ELR (cell line): ENCODE results near the gene OBSCN.

Experiments
- DNase-seq: peaks from one replicate; pipeline ENCODE4 v3.0.0-alpha.2; 2015; ENCODE audit warnings: low read depth

Gene OBSCN

DNA sequence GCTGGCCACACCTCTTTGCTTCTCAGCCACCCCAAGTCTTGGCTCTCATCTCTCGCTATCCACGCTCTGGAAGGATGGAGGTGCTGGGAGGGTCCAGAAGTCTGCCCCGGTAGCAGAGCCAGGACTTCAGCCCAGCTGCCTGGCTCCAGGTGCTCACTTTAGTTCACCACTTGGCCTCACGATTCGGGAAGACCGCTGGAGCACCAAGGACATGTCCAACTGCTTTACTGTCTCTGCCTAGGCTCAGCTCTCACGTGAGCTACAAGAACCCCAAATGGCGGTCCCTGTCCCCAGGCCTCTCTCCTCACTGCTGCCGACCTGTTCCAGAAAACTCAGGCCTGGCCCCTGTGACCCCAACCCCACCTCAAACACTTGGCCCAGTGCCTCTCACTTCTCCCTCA lies 195.4 kb downstream of the OBSCN start:
- no peak for DNase-seq

DNA sequence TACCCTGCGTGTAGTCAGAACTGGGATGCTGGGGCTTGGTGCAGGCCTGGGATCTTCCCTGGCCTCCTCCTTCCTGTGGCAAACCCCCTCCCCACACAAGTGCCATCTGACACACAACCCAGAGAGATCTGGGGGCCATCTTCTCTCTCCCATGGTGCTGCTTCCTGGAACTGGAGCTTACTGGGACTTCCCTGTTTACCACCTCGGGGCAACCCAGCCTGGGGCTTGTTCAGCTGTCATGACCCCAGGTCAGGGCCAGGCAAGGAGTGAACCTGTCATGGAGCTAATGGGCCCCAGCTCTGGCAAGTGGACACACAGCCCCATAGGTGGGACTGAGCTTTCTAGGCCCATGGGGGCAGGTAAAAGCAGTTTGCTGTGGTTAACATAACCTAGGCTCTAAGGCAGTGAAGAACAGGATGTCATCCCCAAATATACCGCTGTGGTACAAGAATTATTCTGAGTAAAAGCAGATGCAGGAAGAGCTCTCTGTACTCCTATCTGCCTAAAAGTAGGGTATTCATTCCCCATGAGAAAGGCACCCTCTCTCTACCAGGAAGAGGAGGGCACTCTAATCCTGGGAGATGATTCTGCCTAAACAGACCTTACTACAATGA lies 196.4 kb downstream of the OBSCN start:
- no peak for DNase-seq

DNA sequence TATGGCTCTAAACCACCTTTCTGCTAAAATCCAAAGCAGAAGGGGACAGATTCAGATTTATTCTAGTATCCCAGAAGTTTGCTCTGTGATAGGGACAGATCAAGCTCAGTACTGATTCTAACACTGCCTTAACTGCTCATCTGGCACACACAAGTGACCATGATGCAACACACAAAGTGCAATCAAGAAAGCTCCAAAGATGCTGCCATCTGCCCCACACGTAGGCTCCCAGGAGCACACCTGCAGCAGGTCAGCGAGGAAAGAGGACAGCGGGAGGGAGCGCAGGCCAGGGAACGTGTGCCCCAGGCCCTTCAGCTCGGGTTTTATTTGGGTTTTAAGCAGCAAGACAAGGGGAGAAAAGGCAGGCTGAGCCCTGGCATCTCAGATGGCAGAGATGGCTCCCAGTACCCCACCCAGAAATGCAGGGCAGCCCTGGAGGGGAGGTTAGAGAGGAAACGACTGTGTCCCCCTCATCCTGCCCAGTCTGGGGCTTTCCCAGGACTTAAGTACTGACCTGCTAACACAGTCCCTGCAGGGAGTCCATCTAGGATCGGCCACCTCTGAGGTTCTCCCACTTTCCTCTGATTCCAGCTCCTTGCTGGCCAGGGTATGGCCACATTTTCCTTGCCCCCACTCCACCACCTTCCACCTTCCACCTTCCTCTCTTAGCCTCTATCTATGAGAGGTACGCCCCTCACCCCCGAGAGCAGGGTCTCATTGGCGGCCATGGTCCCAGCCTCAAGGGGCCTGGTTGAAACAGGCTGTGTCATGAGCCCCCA lies 197.5 kb downstream of the OBSCN start:
- peak; percentile 13 for DNase-seq

DNA sequence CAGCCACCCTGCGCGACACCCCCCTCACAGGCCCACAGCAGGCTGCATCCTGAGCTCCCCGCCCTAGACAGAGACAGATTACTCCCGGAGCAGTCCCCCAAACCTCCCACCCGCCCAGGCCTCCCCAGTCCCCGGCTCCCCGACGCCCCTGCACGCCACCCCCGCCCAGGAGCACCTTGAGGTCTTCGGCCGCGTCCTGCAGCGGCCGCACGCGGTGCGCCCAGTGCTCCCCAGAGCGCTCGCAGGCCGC lies 198.1 kb downstream of the OBSCN start:
- no peak for DNase-seq

DNA sequence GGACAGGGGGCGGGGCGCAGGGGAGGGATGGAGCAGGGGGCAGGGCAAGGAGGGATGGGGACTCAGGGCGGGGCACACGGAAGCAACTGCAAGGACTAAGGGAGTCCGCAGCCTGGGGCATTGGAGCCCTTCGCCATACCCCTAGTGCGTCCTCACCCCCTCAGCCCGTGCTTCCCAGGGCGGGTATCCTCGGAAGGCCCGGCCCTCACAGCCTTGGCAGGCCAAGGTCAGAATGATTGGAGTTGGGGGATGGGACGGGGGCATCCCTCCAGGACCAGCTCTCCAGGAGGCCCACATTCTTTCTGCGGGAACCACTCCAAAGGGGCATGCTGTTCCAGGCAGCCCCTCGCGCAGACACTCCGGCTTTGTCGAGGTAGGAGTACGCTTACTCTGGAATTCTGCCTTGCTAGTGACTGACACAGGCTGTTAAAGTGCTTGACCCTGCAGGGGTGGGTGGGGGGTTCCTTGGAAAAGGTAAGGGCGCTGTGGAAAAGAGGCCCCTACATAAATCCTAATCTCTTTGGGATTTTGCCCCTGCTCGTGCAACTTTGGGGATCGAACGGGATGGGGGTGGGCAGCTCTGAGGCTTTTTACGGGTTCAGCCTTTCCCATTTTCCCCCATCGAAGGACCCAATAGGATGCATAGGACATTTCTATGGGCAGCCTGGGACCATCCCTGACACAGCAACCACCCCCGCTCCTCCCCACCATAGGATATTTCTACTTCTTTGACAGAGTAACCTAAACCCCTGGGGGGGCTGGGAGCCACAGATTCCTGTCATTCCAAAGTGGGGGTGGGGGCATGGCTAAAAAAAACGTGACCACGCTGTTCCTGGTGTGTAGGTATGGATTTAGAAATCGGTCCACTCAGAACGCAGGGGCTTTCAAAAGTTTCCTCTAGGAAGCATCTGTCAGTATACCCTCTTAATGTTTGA lies 199.5 kb downstream of the OBSCN start:
- peak; percentile 13 for DNase-seq

DNA sequence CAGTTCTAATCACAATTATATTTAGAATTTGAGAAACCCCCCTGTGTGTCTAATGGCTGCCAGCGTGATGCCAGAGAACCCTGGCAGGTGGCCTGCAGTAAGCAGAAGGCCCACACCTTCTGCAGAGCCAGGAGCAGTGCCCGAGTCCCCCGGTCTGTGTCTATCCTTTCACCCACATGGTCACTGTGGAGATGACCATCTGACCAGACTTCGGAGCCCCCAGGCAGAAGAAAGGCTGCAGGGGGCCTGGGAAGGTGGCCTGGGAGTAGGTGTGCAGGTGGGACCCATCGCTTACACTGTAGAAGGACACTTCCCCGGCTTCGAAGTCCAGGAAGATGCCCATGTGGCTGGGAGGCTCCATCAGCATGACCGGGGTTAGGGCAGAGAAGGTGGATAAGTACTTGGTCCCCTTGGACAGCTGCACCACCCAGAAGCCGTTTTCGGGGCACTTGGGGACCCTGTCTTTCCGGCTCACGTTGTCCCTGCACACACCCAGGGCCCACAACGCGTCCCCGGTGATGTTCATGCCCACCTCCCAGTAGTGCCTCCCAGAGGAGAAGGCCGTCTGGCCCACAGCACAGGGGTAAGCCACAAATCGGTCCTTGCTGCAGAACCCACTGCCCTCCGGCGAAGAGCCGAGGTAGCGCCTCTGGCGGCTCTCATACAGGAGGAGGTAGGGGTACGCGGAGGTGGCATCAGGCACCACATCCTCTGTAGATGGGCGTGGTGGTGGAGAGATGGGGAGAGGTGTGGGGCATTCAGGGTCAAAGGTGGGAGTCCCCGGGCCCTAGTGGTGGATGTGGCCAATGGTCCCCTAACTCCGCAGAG lies 200.4 kb downstream of the OBSCN start:
- no peak for DNase-seq

DNA sequence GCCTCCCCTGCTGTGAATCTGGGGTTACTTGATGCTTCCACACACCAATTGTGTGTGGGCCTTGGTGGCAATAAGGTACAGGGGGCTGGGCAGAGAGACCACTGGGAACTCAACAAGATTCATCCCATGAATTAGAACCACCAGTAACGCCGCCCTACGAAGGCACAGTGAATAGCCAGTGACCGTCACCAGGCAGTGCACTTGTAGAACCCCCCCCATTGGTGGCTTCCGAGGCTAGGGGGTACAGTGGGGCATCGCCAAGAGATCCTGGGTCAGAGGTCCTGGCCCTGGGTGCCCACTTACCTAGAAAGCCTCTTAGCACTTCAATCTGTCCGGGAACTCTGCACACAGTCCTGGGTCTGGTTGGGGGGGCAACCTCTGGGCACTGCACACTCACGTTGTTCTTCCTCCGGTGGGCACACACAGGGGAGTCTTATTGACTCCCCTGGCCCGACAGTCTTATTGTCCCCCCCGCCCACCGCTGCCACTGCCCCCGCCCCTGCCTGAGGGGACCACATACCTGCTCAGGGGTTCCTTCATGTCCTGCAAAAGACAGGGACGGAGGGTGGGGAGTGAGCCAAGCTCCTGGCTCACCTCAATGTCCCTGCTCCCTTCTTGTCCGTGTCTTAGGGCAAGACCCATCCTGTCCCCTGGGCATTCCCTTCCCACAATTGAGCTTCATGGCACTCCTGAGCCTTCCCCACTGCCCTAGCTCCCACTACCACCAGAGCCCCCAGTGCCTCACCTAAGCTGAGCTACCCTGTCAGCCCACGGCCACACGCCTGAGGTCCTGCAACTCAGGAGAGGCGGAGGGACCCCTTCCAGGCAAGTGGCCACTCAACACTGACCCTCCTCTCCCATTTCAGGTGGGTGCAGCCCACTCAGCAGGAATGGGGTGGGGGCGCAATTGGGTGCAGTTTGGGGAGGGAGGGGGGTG lies 201.3 kb downstream of the OBSCN start:
- no peak for DNase-seq

DNA sequence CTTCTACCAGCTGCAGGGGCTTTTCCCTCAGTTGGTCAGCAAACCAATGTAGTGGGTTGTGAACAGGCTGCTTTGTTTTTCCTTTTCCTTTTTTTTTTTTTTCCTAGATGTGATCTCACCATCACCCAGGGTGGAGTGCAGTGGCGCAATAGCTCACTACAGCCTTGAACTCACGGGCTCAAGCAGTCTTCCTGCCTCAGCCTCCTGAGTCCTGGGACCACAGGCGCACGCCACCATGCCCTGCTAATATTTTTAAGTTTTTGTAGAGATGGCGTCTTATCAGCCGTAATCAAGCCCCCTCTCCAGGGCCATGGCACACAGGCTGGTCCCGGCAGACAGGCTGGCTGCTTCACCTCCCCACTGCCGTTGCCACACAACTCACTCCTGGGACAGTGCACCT lies 202.2 kb downstream of the OBSCN start:
- no peak for DNase-seq

DNA sequence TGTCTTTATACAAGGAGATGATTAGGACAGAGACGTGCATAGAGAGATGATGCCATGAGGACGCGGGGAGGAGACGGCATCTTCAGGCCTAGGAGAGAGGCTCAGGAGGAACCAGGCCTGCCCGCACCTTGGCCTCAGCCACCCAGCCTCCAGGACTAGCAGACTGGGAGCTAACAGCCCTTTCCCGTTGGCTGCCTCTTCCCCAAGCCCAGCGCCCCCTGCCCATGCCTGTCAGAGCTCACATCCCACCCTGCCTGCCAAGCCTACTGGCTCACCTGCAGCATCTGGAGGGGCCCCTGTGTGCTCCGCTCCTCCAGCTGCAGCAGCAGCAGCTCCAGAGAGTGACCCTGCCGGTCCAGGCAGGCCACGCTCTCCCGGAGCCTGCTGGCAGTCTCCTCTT lies 202.8 kb downstream of the OBSCN start:
- DNase-seq, result no peak

DNA sequence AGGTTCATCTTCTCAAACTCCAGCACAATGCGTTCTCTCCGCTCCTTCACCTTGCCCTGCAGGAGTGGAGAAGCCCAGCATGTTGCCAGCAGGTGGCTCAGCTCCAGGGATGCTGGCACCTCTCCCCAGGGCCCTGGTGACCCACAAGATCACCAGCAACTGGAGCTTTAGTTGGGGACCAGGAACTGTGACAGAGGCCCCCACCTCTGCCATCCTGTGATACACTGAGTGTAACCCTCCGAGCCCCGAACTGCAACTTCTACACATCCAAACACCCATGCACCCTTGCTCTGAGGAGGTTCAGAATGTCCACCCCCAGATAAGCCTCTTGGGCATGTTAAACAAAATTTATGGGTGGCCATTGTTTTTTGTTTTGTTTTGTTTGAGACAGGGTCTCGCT lies 203.3 kb downstream of the OBSCN start:
- no peak for DNase-seq

DNA sequence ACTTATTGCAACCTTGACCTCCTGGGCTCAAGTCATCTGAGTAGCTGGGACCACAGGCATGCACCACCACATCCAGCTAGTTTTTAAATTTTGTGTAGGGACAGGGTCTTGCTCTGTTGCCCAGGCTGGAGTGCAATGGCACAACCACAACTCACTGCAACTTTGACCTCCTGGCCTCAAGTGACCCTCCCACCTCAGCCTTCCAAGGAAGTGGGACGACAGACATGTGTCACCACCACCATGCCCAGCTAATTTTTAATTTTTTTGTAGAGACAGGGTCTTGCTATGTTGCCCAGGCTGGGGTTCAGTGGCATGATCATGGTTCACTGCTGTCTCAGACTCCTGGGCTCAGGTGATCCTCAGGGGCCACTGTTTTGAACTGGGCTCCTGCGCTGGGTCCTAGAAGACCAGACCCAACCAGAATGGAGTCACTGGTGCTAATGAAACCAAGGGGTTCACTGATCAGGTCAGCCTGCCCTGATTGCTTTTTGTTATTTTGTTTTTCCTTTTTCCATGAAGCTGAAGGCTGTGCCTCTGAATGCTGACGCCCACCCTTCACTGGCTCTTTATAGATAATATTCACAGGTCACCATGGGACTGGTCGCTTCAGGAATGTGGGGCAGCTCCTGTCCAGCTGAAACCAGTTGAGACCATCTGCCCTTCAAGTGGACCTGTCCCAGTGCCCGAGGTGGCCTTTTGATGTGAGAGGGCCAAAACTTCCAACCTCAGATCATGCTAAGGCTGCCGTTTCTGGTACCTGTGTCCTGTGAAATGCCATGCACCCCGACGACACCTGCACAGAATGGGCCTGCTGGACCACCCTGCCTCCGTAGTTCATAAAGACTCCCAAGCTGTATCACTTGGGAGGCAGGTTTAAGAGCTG lies 203.9 kb downstream of the OBSCN start:
- no peak for DNase-seq

DNA sequence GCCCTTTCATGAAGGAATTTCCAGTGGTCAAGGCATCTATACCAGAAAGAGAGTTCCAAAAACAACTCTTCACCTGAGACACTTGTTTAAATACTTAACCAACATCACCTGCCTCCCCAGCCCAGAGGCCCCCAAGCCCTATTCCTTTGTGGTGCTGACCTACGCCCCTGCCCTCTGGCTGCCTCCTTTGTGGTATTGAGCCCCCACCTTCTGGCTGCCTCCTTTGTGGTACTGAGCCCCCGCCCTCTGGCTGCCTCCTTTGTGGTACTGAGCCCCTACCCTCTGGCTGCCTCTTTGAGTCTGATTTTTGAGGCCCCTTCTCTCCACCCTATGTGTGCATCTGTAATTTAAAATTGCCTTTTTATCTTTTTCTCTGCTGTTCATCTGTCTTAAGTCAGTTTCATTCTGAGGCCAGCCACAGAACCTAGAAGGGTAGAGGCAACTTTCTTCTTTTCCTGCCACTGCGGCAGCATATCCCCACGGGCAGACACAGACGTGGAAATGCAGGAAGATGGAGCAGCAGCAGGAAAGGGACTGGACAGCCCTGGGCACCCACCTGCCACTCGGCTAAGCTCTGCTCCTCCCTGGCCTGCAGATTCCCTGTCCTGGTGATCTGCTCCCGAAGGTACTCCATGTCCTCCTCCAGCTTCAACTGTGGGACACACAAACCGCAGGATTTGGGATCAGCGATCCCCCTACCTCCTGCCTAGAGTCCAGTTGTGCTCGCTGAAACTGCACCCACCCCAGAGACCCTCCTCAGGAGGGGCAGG lies 205.6 kb downstream of the OBSCN start:
- no peak for DNase-seq

DNA sequence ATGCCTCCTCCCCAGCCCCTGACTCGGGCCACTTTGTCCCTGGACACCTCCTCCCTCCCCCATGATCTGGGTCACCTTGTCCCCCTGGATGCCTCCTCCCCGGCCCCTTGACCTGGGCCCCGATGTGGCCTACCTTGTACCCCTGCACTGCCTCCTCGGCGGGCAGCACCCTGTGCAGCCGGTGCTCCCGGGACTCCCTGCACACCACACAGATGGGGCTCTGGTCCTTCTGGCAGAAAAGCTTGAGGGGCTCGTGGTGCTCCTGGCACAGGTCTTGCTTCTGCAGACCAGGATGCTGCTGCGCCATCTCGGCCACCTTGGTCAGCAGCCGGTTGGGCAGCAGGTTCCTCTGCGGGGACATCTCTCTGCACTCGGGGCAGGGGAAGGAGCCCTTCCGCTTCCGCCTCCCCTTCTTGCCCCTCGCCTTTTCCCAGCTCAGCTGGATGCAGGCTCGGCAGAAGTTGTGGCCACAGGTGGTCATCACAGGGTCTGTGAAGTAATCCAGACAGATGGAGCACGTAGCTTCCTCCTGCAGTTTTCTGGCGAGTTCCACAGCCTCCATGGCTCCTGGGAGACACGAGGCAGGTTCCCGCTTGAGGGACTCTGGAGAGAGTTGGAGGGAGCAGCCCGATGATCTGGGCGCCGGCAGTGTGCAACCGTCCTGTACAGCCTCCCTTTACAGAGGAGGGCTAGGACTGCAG lies 206.8 kb downstream of the OBSCN start:
- no peak for DNase-seq

DNA sequence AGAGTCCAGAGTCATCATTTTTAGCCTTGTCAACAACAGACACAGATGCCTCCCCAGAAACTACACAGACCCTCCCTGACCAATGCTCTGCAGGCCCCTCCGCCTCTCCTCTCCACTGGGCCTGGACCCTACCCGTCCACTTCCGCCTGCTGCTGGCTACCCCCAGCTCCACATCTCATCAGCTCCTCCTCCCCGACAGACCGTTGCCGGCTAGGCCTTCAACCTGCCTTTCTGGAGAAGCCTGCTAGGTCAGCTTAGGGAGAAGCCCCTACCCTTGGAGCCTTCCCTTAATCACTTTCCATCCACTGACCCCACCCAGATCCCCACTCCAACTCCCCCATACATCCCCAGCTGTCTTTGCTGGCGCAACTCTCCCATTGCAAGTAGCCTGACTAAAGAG lies 207.4 kb downstream of the OBSCN start:
- DNase-seq, result no peak

DNA sequence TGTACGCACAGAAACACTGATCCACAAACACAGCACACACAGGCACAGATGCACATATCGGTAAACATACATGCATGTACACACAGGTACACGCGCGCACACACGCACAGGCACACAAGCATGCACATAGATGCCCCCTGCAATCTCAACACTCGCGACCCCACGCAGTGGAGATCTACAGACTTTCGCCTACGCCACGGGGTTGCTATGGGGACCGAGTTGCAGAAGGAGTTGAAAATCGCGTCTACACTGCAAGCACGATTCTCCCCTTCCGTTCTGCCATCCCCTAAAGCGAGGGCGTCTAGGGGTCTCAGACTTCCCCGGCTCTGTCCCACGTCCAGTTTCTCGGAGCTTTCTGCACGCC lies 208.0 kb downstream of the OBSCN start:
- DNase-seq, result no peak

DNA sequence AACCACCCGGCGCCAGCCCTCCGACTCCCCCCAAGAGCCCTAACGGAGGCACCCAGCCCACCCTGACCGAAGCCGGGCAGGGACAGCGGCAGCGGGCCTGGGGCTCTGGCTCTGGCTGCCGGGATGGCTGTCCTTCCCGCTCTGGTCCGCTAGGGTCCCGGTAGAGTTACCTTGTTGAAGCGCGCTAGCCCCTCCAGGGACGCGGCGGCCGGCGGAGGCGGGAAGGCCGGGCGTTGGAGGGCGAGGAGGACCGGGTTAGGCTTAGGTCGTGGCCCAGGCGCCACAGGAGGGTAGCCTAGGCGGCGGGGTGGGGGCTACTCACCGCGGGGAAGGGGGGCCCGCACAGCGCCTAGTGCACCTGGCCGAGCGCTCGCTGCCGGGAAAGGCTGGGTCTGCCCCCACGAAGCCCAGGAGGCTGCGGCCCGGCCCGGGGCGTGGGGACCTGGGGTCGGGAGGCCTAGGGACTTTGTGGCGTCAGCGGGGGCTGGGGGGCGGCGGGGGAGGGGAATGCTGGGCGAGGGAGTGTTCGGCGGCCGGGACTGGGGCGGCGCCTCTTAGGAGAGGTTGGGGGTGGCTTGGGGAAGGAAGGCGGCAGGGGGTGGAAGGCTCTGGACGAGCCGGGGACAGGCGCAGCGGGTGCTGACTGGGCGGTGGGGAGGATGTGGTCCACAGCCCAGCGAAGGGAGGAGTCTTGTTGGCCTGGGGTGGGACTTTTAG lies 208.5 kb downstream of the OBSCN start, which contains the start of gene TRIM17:
TRIM17 (minus strand) TSS at position 645 of the 717 bp plus-strand sequence. CDS start 1,789 bp downstream, outside the sequence.
- DNase-seq, result peak; percentile 38

DNA sequence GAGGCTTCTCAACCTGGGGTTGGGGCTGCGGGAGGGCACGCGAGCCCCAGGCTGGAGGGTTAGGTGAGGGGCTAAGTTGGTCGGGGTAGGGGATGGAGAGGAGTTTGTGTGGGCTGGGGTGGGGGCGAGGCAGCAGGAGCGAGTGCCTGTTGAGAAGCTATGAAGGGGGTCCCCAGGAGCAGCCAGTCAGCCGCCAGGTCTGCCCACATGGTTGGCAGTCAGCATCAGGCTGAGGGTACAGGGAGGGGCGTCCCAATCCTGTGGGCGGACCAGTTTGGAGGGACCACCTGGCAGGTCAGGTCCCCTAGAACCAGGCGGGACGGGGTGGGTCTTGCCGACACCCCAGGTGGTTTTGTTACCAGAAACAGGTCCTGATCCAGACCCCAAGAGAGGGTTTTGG lies 209.2 kb downstream of the OBSCN start:
- no peak for DNase-seq
